MM.1S (cell line): Measurements from ENCODE around the gene SCYL2.

Experiments
- CTCF ChIP-seq: fragments of 300-600 bp; sonication (generic); IDR thresholded peaks from 2 replicates; pipeline ENCODE4 v1.5.1; 2016; ENCODE audit warnings: antibody characterized with exemption, low read length, mixed read lengths
- EZH2 ChIP-seq: fragments of 300-600 bp; sonication (generic); optimal IDR thresholded peaks from 2 replicates; pipeline ENCODE3; 2017; ENCODE audit warnings: low read depth, mild to moderate bottlenecking, antibody characterized with exemption, low read length, mixed read lengths

GRCh38 chr12:100293017-100293416 is 26.0 kb downstream of the SCYL2 start:
- TF ChIP-seq CTCF: no peak
- no peak for TF ChIP-seq EZH2
